ENCODE results near the gene SEC14L6.
"Not testable (repeated sequence)": the region's sequence is repeated elsewhere in the genome, so short reads cannot be mapped to it uniquely, and the experiment has no call there.

Gene SEC14L6

GRCh38 chr22:30546616-30547015, at the start of gene SEC14L6:
TSS of gene SEC14L6 (minus strand) at chr22:30546741. CDS start at chr22:30546682, 59 bp downstream.
- no peak for DNase-seq (ENCODE audit: extremely low read depth in 1 of 2, low read depth in 1 of 2)

DNA sequence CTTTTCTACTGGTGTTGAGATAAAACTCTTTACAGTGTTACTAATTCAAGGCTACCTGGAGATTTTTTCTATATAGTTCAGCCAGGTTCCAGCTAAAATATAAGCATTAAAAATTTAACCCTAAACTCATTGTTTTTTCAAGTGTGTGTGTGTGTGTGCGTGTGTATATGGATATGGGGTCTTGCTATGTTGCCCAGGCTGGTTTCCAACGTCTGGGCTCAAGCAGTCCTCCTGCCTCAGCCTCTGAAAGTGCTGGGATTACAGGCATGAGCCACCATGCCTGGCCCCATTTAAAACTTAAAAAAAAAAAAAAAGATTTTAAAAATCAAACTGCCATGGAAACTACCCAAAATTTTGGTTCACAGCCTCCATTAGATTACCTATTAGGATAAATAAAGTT, 49.7 kb upstream of the SEC14L6 start:
- DNase-seq (ENCODE audit: extremely low read depth in 1 of 2, low read depth in 1 of 2): no peak

- DNase-seq (ENCODE audit: extremely low read depth in 1 of 2, low read depth in 1 of 2): not testable (repeated sequence)
Measured at GRCh38 chr22:30592360-30592713, 45.8 kb upstream of the SEC14L6 start.

- DNase-seq (ENCODE audit: extremely low read depth in 1 of 2, low read depth in 1 of 2): peak; percentile 87 to 90
Measured at GRCh38 chr22:30591588-30592359, 45.2 kb upstream of the SEC14L6 start, which contains the start of gene PES1. TSS of gene PES1 (minus strand) at chr22:30591910. CDS start at chr22:30591833, 77 bp downstream.

- DNase-seq (ENCODE audit: extremely low read depth in 1 of 2, low read depth in 1 of 2): no peak
Measured at GRCh38 chr22:30591191-30591587, 44.6 kb upstream of the SEC14L6 start.

DNA sequence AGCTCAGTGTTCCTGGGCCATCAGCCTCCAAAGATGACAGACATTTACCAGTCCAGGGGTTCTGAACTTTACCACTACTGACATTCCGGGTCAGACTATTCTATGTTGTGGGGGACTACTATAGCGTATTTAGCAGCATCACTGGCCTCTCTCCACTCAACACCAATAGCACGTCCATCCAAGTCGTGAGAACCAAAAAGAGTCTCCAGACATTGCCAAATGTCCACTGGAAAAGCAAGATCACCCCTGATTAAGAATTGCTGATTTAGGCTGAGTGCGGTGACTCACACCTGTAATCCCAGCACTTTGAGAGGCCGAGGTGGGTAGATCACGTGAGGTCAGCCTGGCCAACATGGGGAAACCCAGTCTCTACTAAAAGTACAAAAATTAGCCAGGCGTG, 39.9 kb upstream of the SEC14L6 start:
- DNase-seq (ENCODE audit: extremely low read depth in 1 of 2, low read depth in 1 of 2): no peak

DNA sequence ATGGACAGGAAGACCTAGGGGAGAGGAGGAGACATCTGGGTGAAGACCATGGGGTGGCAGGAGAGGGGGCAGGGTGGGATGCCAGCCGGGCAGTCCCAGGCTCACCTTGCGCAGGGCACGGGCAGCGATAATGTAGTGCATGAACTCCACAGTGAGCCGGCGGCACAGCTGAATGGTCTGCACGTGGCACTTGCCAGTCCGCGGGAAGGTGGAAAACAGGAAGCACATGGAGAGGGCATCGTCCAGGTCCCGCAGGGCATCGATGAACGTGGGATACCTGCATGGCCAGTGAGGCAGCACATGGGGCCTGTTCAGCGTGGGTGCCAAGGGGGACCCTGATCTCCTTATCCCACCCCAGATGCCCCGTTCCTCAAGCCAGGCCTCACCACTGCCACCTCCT, 37.9 kb upstream of the SEC14L6 start:
- DNase-seq (ENCODE audit: extremely low read depth in 1 of 2, low read depth in 1 of 2): no peak

- no peak for DNase-seq (ENCODE audit: extremely low read depth in 1 of 2, low read depth in 1 of 2)
Measured at GRCh38 chr22:30582788-30583545, 36.4 kb upstream of the SEC14L6 start.

GRCh38 chr22:30582051-30582450, 35.5 kb upstream of the SEC14L6 start:
- no peak for DNase-seq (ENCODE audit: extremely low read depth in 1 of 2, low read depth in 1 of 2)

GRCh38 chr22:30580896-30581295, 34.4 kb upstream of the SEC14L6 start:
- DNase-seq (ENCODE audit: extremely low read depth in 1 of 2, low read depth in 1 of 2): no peak

- DNase-seq (ENCODE audit: extremely low read depth in 1 of 2, low read depth in 1 of 2): no peak
Measured at GRCh38 chr22:30578481-30578880, 31.9 kb upstream of the SEC14L6 start.

DNA sequence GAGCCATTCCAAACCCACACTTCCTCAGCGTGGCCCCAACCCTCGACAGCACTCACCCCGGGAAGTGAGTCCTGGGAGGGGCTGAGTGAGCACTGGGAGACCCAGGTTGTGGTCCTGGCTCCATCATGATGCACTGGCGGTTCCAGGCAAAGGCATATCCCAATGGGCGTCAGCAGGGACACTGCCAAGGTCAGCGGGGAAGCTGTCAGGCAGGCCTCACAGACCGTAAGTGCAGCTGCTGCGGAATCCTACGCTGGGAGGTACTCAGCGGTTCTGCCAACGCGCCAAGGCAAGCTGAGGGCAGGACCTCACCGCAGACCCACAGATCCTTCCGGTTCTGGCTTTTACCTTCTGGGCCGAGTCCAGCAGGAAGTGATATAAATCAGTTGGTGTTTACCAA, 29.3 kb upstream of the SEC14L6 start:
- no peak for DNase-seq (ENCODE audit: extremely low read depth in 1 of 2, low read depth in 1 of 2)

GRCh38 chr22:30574997-30575671, 28.6 kb upstream of the SEC14L6 start:
- DNase-seq (ENCODE audit: extremely low read depth in 1 of 2, low read depth in 1 of 2): no peak

DNA sequence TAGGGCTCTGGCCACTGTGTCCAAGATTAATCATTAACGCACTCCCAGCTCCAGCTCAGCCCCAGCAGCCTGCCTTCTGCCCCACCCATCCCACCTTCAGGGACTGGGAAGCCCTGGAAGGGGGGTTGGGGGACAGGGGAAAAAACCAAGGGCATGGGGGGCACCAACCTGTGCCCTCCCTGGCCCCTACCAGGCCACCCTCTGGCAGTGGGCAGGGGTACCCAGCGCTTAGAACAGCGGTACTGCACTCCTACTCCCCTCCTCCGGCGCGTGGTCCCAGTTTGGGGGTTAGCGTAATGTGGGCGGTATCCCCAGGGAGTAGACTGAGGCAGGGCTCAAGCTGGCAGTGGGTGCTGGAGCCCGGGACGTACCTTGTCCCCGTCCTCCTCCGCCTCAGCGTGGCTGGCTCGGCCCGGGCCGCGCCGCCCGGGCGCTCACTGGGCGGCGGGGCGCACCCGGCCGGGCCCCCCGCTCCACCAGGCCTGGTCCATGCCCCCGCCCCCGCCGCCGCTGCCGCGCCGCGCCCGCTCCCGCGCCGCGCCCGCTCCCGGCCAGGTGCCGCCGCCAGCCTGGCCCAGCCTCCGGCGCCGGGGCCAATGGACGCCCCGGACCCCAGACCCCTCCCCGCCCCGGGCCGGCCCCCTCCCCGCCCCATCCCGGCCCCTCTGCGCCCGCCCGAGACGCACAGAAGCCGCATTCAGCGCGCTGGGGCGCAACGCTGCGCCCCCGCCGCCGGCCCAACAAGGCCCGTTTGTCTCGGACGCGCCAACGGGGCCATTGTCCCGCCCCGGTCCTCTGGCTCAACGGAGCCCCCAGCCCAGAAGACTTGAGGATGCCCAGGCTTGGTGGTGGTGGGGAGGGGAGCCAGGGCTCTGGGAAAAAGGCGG, 27.8 kb upstream of the SEC14L6 start, which contains the start of gene GAL3ST1:
Gene GAL3ST1, minus strand, starts transcription at position 571 of the 887 bp plus-strand sequence. CDS start 17,273 bp downstream, outside the sequence.
- DNase-seq (ENCODE audit: extremely low read depth in 1 of 2, low read depth in 1 of 2): no peak

DNA sequence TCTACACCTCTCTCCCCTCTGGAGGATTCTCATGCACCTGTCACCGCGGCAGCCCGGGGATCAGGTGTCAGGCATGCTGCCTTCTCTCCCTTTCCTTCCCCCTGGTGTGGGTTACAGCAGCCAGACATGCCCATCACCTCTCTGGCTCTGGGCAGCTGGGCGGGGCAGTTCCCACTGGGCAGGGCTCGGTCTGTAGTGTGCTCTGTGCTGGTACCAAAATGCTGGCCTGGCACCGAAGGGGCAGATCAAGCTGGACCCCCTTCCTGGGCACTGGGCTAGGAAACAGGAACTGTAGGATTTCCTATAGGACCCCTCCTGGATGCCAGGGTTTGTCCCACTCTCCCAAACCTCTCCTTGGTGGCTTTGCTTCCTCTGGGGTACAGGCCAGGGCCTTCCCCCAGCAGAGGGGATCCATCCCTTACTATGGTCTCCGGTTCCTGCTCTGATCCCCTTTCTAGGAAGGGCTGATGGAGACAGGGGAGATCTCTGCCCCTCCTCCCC, 27.1 kb upstream of the SEC14L6 start:
- no peak for DNase-seq (ENCODE audit: extremely low read depth in 1 of 2, low read depth in 1 of 2)

- no peak for DNase-seq (ENCODE audit: extremely low read depth in 1 of 2, low read depth in 1 of 2)
Measured at GRCh38 chr22:30572840-30573593, 26.5 kb upstream of the SEC14L6 start.

DNA sequence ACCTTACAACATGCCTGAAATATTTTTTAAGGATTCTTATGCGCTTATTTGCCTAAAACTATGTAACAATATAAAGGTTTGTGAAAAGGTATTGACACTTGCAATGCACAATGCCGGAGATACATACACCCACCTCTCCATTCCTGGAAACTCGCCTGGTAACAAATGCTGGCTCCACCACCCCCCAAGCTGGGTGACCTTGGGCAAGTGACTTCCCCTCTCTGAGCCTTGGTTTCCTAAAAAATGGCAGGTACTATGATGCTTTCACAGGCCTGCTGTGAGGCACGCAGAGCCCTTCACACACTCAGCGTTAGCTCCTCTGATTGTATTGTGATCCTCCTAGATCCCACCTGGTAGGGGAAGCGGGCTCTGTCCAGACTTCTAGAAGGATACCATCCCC, 25.7 kb upstream of the SEC14L6 start:
- DNase-seq (ENCODE audit: extremely low read depth in 1 of 2, low read depth in 1 of 2): no peak

- DNase-seq (ENCODE audit: extremely low read depth in 1 of 2, low read depth in 1 of 2): no peak
Measured at GRCh38 chr22:30569674-30570202, 23.2 kb upstream of the SEC14L6 start.

DNA sequence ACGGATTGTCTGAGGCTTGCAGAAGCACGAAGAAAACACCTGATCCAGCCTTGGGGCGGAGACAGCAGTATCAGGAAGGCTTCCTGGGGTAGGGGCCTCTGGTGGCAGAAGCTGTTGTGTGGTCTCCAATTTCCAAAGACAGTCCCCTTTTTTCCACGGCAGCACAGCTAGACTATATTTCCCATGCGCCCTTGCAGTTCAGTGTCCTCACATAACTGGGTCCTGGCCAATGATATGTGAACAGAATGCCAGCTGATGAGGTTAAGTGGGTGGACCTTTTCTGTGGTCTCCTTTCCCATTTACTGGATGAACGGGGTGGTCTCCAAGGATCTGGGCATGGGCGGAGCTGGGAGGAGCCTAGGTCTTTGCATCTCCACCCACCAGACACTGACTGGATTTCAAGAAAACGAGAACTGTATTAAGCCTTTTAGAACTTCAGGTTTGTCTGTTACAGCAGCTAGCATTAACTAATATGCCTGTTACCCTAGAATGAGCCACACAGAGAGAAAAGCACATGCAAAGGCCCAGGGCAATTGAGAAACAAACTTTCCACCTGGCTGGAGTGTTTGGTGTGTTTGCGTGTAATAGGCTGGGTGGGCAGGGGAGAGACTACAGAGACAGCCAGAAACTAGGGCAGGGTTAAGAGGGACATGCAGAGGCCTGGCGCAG, 21.7 kb upstream of the SEC14L6 start:
- no peak for DNase-seq (ENCODE audit: extremely low read depth in 1 of 2, low read depth in 1 of 2)
